HepG2 (cell line): ENCODE data around the gene FGF14. TPM values are rescaled to one million over a fixed set of nuclear protein-coding genes. Genes with fewer than 3 reads are reported as not detected.

Experiments used
- ATAC-seq: fragments of 200-7000 bp; cut with Tn5 transposase; 3 replicates; pipeline ENCODE4 v1.9.1; 2020; ENCODE audit warnings: mild to moderate bottlenecking, moderate library complexity
- BruUV-seq: library from RNA; stranded (reverse); fragments of 400-500 nt; replicated peaks from 2 replicates; lab custom pipeline; 2021; lab: Mats Ljungman, UMichigan
- CTCF ChIA-PET: fragments of 300-600 bp; formaldehyde crosslinking; extraction: SDS; loops from one replicate; lab custom pipeline; 2021; ENCODE audit warnings: low total read pairs, inconsistent platforms, low intra/inter-chr PET ratio; lab: Yijun Ruan, JAX
- POLR2A ChIA-PET: fragments of 350-600 bp; sonication (Branson Sonifier 250); formaldehyde crosslinking; loops from one replicate; lab custom pipeline; 2020; ENCODE audit warnings: antibody characterized with exemption, inconsistent platforms; lab: Yijun Ruan, JAX
- DNase-seq: peaks from one replicate; pipeline ENCODE4 v3.0.0-alpha.2; 2015; ENCODE audit warnings: low spot score
- FAIRE-seq: peaks from 3 replicates; lab custom pipeline; 2011; peaks lifted over from hg19 to GRCh38; lab: Jason Lieb, UNC
- H2AFZ ChIP-seq: one replicate; pipeline ENCODE4 v1.6.1; 2011; ENCODE audit warnings: low read length, inconsistent platforms
- H3K27ac ChIP-seq: fragments of 300-600 bp; 3 replicates; pipeline ENCODE4 v1.8.0; 2011; ENCODE audit warnings: mixed run types, mild to moderate bottlenecking, mixed read lengths, low read length, inconsistent platforms; ENCODE audit not compliant: insufficient read depth; ENCODE audit errors: extremely low read length
- H3K27me3 ChIP-seq, 2 experiments: fragments of 200-600 bp in 1 of 2; 2 replicates in 1 of 2; 3 replicates in 1 of 2; pipeline versions ENCODE4 v1.6.0 to v1.8.0; 2011; ENCODE audit warnings: low read length in 2 of 2, mild to moderate bottlenecking in 2 of 2, moderate library complexity in 2 of 2, inconsistent platforms in 1 of 2; ENCODE audit not compliant: insufficient read depth in 2 of 2, control insufficient read depth in 1 of 2
- H3K36me3 ChIP-seq, 2 experiments: fragments of 200-600 bp in 1 of 2; replicated peaks in 1 of 2; 2 replicates in 1 of 2; 3 replicates in 1 of 2; pipeline versions ENCODE4 v1.5.1 to v1.8.0; 2011; ENCODE audit warnings: low read length in 2 of 2, inconsistent platforms in 1 of 2; ENCODE audit not compliant: insufficient read depth in 2 of 2, control insufficient read depth in 1 of 2
- H3K4me1 ChIP-seq: 2 replicates; pipeline ENCODE4 v1.5.1; 2012; ENCODE audit warnings: low read length, inconsistent platforms; ENCODE audit not compliant: insufficient read depth
- H3K4me2 ChIP-seq: 2 replicates; pipeline ENCODE4 v1.6.0; 2011; ENCODE audit warnings: low read depth, low read length, inconsistent platforms
- H3K4me3 ChIP-seq, 3 experiments: fragments of 200-600 bp in 1 of 3; sonication (generic), shearing (Covaris generic) in 1 of 3; replicated peaks in 1 of 3; 2 replicates each; pipeline ENCODE4 v1.5.1; 2011 to 2016; ENCODE audit warnings: low read length in 3 of 3, inconsistent platforms in 2 of 3, low read depth in 2 of 3, mild to moderate bottlenecking in 2 of 3, control low read depth in 1 of 3, mixed read lengths in 1 of 3; ENCODE audit not compliant: insufficient read depth in 1 of 3
- H3K79me2 ChIP-seq: one replicate; pipeline ENCODE4 v1.6.1; 2011; ENCODE audit warnings: low read length, inconsistent platforms; ENCODE audit not compliant: insufficient read depth
- H3K9ac ChIP-seq: 2 replicates; pipeline ENCODE4 v1.6.0; 2011; ENCODE audit warnings: mild to moderate bottlenecking, low read depth, low read length, inconsistent platforms; ENCODE audit not compliant: insufficient read depth
- H3K9me3 ChIP-seq: 2 replicates; pipeline ENCODE4 v1.5.1; 2012; ENCODE audit warnings: mild to moderate bottlenecking, low read length
- H4K20me1 ChIP-seq: 2 replicates; pipeline ENCODE4 v1.6.0; 2011; ENCODE audit warnings: inconsistent platforms, mild to moderate bottlenecking, low read length, moderate library complexity; ENCODE audit not compliant: insufficient read depth
- AKAP8 ChIP-seq: sonication (generic); formaldehyde crosslinking; IDR thresholded peaks from 2 replicates; pipeline ENCODE4 v1.5.1; 2020; ENCODE audit warnings: mild to moderate bottlenecking, missing genetic modification reagents
- BRCA1 ChIP-seq: sonication (generic); formaldehyde crosslinking; IDR thresholded peaks from 2 replicates; pipeline ENCODE4 v1.4.0; 2020; ENCODE audit warnings: missing genetic modification reagents
- MLXIP ChIP-seq: sonication (generic); formaldehyde crosslinking; IDR thresholded peaks from 2 replicates; pipeline ENCODE4 v1.9.0; 2021; ENCODE audit warnings: missing genetic modification reagents, borderline replicate concordance
- SOX5 ChIP-seq: IDR thresholded peaks from 2 replicates; pipeline ENCODE4 v1.6.1; 2016; ENCODE audit warnings: borderline replicate concordance
- TBP ChIP-seq: sonication (generic); formaldehyde crosslinking; IDR thresholded peaks from 2 replicates; pipeline ENCODE4 v1.5.0; 2020; ENCODE audit warnings: missing genetic modification reagents
- ZNF547 ChIP-seq: sonication (generic); formaldehyde crosslinking; IDR thresholded peaks from 2 replicates; pipeline ENCODE4 v1.5.1; 2020; ENCODE audit warnings: mild to moderate bottlenecking, missing genetic modification reagents
- WGBS: methylation state at CpG from one replicate; pipeline ENCODE4 v1.1.6; 2017; ENCODE audit warnings: low lambda C conversion rate; 5-methylcytosine and 5-hydroxymethylcytosine counted together
- in situ Hi-C: cut with HindIII; loops from 2 replicates; pipeline ENCODE4 v1.10.0; 2017; ENCODE audit warnings: low pct_unique_long_range_greater_than_20kb; ENCODE audit not compliant: extremely low pct_ligation_motif_present
- intact Hi-C: fragments of 100-400 bp; cut with micrococcal nuclease; formaldehyde crosslinking; loops from one replicate; pipeline ENCODE4 v1.10.0; 2022; ENCODE audit not compliant: unreplicated experiment
- polyA plus RNA-seq, 8 experiments: library from polyadenylated mRNA; depleted of rRNA in 3 of 8; stranded (reverse) in 7 of 8; unstranded in 1 of 8; fragments of >200 nt; fragmentation: Illumina TruSeq in 4 of 8; extraction: Trizol in 4 of 8; gene quantifications; 2 replicates each; pipeline versions ENCODE4 v1.2.1 to v1.2.3, GENCODE V29; 2011 to 2016; ENCODE audit warnings: low read depth in 4 of 8, missing spikeins in 1 of 8, mixed read lengths in 1 of 8; ENCODE audit not compliant: insufficient read depth in 1 of 8
- total RNA-seq, 5 experiments: library from RNA; depleted of rRNA; stranded (reverse); fragments of >200 nt; fragmentation: Illumina TruSeq; extraction: Trizol; gene quantifications; 2 replicates each; pipeline ENCODE4 v1.2.3, GENCODE V29; 2016; ENCODE audit warnings: low read depth in 1 of 5

FGF14 gene
- total and polyA plus RNA-seq, 2 of the 13 experiments (the other 11 are each of a cell fraction or from before 2014, with no cell fraction given): not detected

- TF ChIP-seq AKAP8 (CRISPR knock-in tag) (no peak), ZNF547 (no peak)
These were observed 125.4 kb downstream of the FGF14 start (continued) for GRCh38 chr13:102276404-102276803.

GRCh38 chr13:102275969-102276368, 125.9 kb downstream of the FGF14 start:
- 0% methylated on average over 3 of the region's 3 CpGs for WGBS
- in situ Hi-C loops (no loop called here), intact Hi-C loops (no loop called here)
- H3K27ac ChIP-seq: no peak overlapping the region
- POLR2A ChIA-PET: no interaction called here
- no peak overlapping the region for H3K4me2 ChIP-seq
- no peaks in the 10 kb centered on the region for H3K79me2 ChIP-seq
- no TSS peak for BruUV-seq
- no peaks in the 10 kb centered on the region for H3K27me3 ChIP-seq
- no peak overlapping the region for H3K9ac ChIP-seq
- no peaks in the 10 kb centered on the region for H3K9me3 ChIP-seq
- FAIRE-seq (no peak), ATAC-seq (no peak)
- no peak overlapping the region for H3K4me3 ChIP-seq
- no peak overlapping the region for H2AFZ ChIP-seq
- no peaks in the 10 kb centered on the region for H3K36me3 ChIP-seq
- no peaks in the 10 kb centered on the region for H4K20me1 ChIP-seq
- TF ChIP-seq SOX5: no peak
- no peak for TF ChIP-seq TBP (CRISPR knock-in tag)
- no peak for TF ChIP-seq MLXIP (CRISPR knock-in tag)
- no peak for TF ChIP-seq BRCA1 (CRISPR knock-in tag)
- TF ChIP-seq, all 625 proteins: peak for 0
- CTCF ChIA-PET: no interaction called here
- no peak for DNase-seq
- no peaks in the 10 kb centered on the region for H3K4me1 ChIP-seq
